Measurements from ENCODE around the gene PNPLA1. TPM values are rescaled to one million over a fixed set of nuclear protein-coding genes. Genes with fewer than 3 reads are reported as not detected.

Gene PNPLA1
- total RNA-seq, 1 experiment from 2014 or later, result 0.10 TPM

DNA sequence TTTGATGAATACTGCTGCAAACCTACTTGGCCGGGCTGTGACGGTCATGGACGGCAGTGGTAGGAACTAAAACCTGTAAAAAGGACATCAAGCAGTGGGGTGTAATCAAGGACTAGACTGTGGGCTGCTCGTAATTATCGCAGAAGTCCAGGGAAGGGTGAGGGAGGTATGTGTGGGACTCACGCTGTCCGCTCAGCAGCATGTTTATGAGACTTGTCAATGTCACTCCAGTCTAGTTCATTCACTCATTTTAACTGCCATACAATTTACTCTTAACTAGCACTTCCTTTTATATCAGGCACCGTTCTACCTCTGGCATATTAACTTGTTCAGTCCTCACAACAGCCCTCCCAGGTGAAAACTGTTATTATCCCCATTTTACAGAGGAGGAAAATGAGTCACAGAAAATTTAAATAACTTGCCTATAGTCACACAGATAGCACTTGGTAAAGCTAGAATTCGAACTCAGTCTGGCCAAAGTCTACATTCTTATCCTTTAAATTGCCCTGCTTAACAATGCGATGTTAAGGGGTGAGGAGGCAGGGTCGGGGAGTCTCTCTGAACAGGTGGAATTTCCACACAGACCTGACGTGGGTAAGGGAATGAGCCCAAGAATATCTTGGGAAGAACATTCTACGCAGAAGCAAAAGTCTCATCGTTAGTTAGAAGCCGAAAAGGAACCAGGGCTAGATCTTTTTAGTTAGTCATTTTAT lies 4.1 kb downstream of the PNPLA1 start:
- intact Hi-C loops (cut with micrococcal nuclease), result no loop called here
- ATAC-seq (no peak), DNase-seq (ENCODE audit: low read depth, low spot score) (no peak)
- H2AFZ ChIP-seq (ENCODE audit: low read depth, low read length, poor library complexity, severe bottlenecking), result no peak overlapping the region
- no peaks in the 10 kb centered on the region for H3K36me3 ChIP-seq (ENCODE audit: control insufficient read depth in 1 of 2, insufficient read depth in 2 of 2, low read length in 2 of 2)
- H3K27me3 ChIP-seq (ENCODE audit: insufficient read depth, low read length), result peaks cover 15% of the 10 kb centered on the region; the same call in 1 of the 2 replicates
- H3K27ac ChIP-seq (ENCODE audit: low read depth, low read length), result no peak overlapping the region
- TF ChIP-seq FOSL1 (IDR thresholded peaks at IDR 0.05; ENCODE audit: low read depth) (no peak), RAD21 (IDR thresholded peaks at IDR 0.05; ENCODE audit: low read depth) (no peak), ELF1 (IDR thresholded peaks at IDR 0.05; ENCODE audit: borderline replicate concordance, low read depth) (no peak), POLR2AphosphoS5 (IDR thresholded peaks at IDR 0.05; ENCODE audit: low read depth, low read length) (no peak), EZH2 (IDR thresholded peaks at IDR 0.05) (no peak), EZH2phosphoT487 (IDR thresholded peaks at IDR 0.05; ENCODE audit: borderline replicate concordance) (no peak), SIN3A (IDR thresholded peaks at IDR 0.05; ENCODE audit: low read depth) (no peak), TCF7L2 (IDR thresholded peaks at IDR 0.05; ENCODE audit: borderline replicate concordance, extremely low read depth, insufficient read depth, insufficient read length) (no peak), ZFX (IDR thresholded peaks at IDR 0.05) (no peak), CEBPB (IDR thresholded peaks at IDR 0.05; ENCODE audit: low read depth) (no peak), CBX3 (IDR thresholded peaks at IDR 0.05; ENCODE audit: low read depth) (no peak)
- TF ChIP-seq, protein P1, sequence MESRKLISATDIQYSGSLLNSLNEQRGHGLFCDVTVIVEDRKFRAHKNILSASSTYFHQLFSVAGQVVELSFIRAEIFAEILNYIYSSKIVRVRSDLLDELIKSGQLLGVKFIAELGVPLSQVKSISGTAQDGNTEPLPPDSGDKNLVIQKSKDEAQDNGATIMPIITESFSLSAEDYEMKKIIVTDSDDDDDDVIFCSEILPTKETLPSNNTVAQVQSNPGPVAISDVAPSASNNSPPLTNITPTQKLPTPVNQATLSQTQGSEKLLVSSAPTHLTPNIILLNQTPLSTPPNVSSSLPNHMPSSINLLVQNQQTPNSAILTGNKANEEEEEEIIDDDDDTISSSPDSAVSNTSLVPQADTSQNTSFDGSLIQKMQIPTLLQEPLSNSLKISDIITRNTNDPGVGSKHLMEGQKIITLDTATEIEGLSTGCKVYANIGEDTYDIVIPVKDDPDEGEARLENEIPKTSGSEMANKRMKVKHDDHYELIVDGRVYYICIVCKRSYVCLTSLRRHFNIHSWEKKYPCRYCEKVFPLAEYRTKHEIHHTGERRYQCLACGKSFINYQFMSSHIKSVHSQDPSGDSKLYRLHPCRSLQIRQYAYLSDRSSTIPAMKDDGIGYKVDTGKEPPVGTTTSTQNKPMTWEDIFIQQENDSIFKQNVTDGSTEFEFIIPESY (IDR thresholded peaks at IDR 0.05; ENCODE audit: extremely low read depth, insufficient replicate concordance, low read length), result no peak
- TF ChIP-seq, protein P2, sequence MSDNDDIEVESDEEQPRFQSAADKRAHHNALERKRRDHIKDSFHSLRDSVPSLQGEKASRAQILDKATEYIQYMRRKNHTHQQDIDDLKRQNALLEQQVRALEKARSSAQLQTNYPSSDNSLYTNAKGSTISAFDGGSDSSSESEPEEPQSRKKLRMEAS (IDR thresholded peaks at IDR 0.05), result no peak
- TF ChIP-seq, protein P3, sequence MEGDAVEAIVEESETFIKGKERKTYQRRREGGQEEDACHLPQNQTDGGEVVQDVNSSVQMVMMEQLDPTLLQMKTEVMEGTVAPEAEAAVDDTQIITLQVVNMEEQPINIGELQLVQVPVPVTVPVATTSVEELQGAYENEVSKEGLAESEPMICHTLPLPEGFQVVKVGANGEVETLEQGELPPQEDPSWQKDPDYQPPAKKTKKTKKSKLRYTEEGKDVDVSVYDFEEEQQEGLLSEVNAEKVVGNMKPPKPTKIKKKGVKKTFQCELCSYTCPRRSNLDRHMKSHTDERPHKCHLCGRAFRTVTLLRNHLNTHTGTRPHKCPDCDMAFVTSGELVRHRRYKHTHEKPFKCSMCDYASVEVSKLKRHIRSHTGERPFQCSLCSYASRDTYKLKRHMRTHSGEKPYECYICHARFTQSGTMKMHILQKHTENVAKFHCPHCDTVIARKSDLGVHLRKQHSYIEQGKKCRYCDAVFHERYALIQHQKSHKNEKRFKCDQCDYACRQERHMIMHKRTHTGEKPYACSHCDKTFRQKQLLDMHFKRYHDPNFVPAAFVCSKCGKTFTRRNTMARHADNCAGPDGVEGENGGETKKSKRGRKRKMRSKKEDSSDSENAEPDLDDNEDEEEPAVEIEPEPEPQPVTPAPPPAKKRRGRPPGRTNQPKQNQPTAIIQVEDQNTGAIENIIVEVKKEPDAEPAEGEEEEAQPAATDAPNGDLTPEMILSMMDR (IDR thresholded peaks at IDR 0.05 in 2 of 3, conservative IDR thresholded peaks at IDR 0.05 in 1 of 3; ENCODE audit: borderline replicate concordance in 1 of 3, insufficient read depth in 1 of 3, low read depth in 2 of 3, low read length in 2 of 3), result no peak
- TF ChIP-seq, protein P4, sequence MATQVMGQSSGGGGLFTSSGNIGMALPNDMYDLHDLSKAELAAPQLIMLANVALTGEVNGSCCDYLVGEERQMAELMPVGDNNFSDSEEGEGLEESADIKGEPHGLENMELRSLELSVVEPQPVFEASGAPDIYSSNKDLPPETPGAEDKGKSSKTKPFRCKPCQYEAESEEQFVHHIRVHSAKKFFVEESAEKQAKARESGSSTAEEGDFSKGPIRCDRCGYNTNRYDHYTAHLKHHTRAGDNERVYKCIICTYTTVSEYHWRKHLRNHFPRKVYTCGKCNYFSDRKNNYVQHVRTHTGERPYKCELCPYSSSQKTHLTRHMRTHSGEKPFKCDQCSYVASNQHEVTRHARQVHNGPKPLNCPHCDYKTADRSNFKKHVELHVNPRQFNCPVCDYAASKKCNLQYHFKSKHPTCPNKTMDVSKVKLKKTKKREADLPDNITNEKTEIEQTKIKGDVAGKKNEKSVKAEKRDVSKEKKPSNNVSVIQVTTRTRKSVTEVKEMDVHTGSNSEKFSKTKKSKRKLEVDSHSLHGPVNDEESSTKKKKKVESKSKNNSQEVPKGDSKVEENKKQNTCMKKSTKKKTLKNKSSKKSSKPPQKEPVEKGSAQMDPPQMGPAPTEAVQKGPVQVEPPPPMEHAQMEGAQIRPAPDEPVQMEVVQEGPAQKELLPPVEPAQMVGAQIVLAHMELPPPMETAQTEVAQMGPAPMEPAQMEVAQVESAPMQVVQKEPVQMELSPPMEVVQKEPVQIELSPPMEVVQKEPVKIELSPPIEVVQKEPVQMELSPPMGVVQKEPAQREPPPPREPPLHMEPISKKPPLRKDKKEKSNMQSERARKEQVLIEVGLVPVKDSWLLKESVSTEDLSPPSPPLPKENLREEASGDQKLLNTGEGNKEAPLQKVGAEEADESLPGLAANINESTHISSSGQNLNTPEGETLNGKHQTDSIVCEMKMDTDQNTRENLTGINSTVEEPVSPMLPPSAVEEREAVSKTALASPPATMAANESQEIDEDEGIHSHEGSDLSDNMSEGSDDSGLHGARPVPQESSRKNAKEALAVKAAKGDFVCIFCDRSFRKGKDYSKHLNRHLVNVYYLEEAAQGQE (IDR thresholded peaks at IDR 0.05; ENCODE audit: low read depth), result no peak
- TF ChIP-seq, protein P5, sequence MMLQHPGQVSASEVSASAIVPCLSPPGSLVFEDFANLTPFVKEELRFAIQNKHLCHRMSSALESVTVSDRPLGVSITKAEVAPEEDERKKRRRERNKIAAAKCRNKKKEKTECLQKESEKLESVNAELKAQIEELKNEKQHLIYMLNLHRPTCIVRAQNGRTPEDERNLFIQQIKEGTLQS (IDR thresholded peaks at IDR 0.05), result no peak
- no peak overlapping the region for H3K4me3 ChIP-seq (replicated peaks in 1 of 2; ENCODE audit: low read depth in 1 of 2, low read length in 2 of 2)
- ChIA-PET POLR2A (no interaction called here), CTCF (no interaction called here), RAD21 (ENCODE audit: low non-redundant PET in 1 of 2, low total read pairs in 2 of 2, uncharacterized antibody in 2 of 2, unreplicated experiment in 2 of 2) (no interaction called here)
- H3K79me2 ChIP-seq (ENCODE audit: insufficient read depth, low read length), result no peaks in the 10 kb centered on the region
- no peak overlapping the region for H3K4me2 ChIP-seq (ENCODE audit: low read length)
- H4K20me1 ChIP-seq (ENCODE audit: insufficient read depth), result no peaks in the 10 kb centered on the region
- H3K9me3 ChIP-seq (ENCODE audit: control insufficient read depth in 1 of 2, insufficient read depth in 1 of 2, low read depth in 1 of 2, low read length in 2 of 2), result no peaks in the 10 kb centered on the region
- no peak overlapping the region for H3K9ac ChIP-seq (ENCODE audit: low read length)
- no TSS peak for BruUV-seq (replicated peaks)
- H3K4me1 ChIP-seq (ENCODE audit: control insufficient read depth in 1 of 2, insufficient read depth in 2 of 2, low read length in 2 of 2), result no peaks in the 10 kb centered on the region
- no peaks in the 10 kb centered on the region for H3K9me2 ChIP-seq (ENCODE audit: insufficient read depth)

Measured in HCT116 (cell line).